ENCODE results near the gene IRF4.

Gene IRF4

GRCh38 chr6:347951-348859 lies 43.3 kb upstream of the IRF4 start:
- H3K4me3 ChIP-seq (ENCODE audit: low read length) = no peak overlapping the region
- H3K9ac ChIP-seq (ENCODE audit: low read length) = no peak overlapping the region
- H3K36me3 ChIP-seq (ENCODE audit: control insufficient read depth, insufficient read depth, low read length, severe bottlenecking) = peaks cover 27% of the 10 kb centered on the region
- no peak for DNase-seq (ENCODE audit: low read depth)
- no peaks in the 10 kb centered on the region for H3K9me3 ChIP-seq (ENCODE audit: control insufficient read depth, low read length)
- H3K4me1 ChIP-seq (ENCODE audit: control insufficient read depth, insufficient read depth, low read length) = peaks cover 16% of the 10 kb centered on the region
- H3K27me3 ChIP-seq (replicated peaks; ENCODE audit: control insufficient read depth, insufficient read depth, low read length) = no peaks in the 10 kb centered on the region

GRCh38 chr6:348860-349396 lies 42.6 kb upstream of the IRF4 start:
- Histone ChIP-seq H3K4me1 (ENCODE audit: control insufficient read depth, insufficient read depth, low read length) (peaks cover 16% of the 10 kb centered on the region), H3K9me3 (ENCODE audit: control insufficient read depth, low read length) (no peaks in the 10 kb centered on the region), H3K9ac (ENCODE audit: low read length) (no peak overlapping the region), H3K27me3 (replicated peaks; ENCODE audit: control insufficient read depth, insufficient read depth, low read length) (no peaks in the 10 kb centered on the region), H3K4me3 (ENCODE audit: low read length) (no peak overlapping the region), H3K36me3 (ENCODE audit: control insufficient read depth, insufficient read depth, low read length, severe bottlenecking) (peaks cover 27% of the 10 kb centered on the region)
- DNase-seq (ENCODE audit: low read depth) = no peak

- Histone ChIP-seq H3K27me3 (replicated peaks; ENCODE audit: control insufficient read depth, insufficient read depth, low read length) (no peaks in the 10 kb centered on the region), H3K4me3 (ENCODE audit: low read length) (no peak overlapping the region), H3K36me3 (ENCODE audit: control insufficient read depth, insufficient read depth, low read length, severe bottlenecking) (peaks cover 27% of the 10 kb centered on the region), H3K9me3 (ENCODE audit: control insufficient read depth, low read length) (no peaks in the 10 kb centered on the region), H3K4me1 (ENCODE audit: control insufficient read depth, insufficient read depth, low read length) (peaks cover 16% of the 10 kb centered on the region), H3K9ac (ENCODE audit: low read length) (no peak overlapping the region)
- no peak for DNase-seq (ENCODE audit: low read depth)
These were observed 42.0 kb upstream of the IRF4 start for GRCh38 chr6:349491-349921.

GRCh38 chr6:350371-350770 lies 41.2 kb upstream of the IRF4 start:
- Histone ChIP-seq H3K9ac (ENCODE audit: low read length) (no peak overlapping the region), H3K4me1 (ENCODE audit: control insufficient read depth, insufficient read depth, low read length) (peaks cover 12% of the 10 kb centered on the region), H3K27me3 (replicated peaks; ENCODE audit: control insufficient read depth, insufficient read depth, low read length) (no peaks in the 10 kb centered on the region), H3K4me3 (ENCODE audit: low read length) (no peak overlapping the region), H3K36me3 (ENCODE audit: control insufficient read depth, insufficient read depth, low read length, severe bottlenecking) (peaks cover 27% of the 10 kb centered on the region), H3K9me3 (ENCODE audit: control insufficient read depth, low read length) (no peaks in the 10 kb centered on the region)
- no peak for DNase-seq (ENCODE audit: low read depth)

- Histone ChIP-seq H3K4me3 (ENCODE audit: low read length) (no peak overlapping the region), H3K36me3 (ENCODE audit: control insufficient read depth, insufficient read depth, low read length, severe bottlenecking) (peaks cover 27% of the 10 kb centered on the region), H3K27me3 (replicated peaks; ENCODE audit: control insufficient read depth, insufficient read depth, low read length) (no peaks in the 10 kb centered on the region), H3K9me3 (ENCODE audit: control insufficient read depth, low read length) (no peaks in the 10 kb centered on the region), H3K9ac (ENCODE audit: low read length) (no peak overlapping the region), H3K4me1 (ENCODE audit: control insufficient read depth, insufficient read depth, low read length) (peaks cover 5% of the 10 kb centered on the region)
- DNase-seq (ENCODE audit: low read depth) = no peak
These were observed 40.3 kb upstream of the IRF4 start for GRCh38 chr6:351011-351866.

GRCh38 chr6:351867-352289 lies 39.7 kb upstream of the IRF4 start:
- DNase-seq (ENCODE audit: low read depth) = no peak
- Histone ChIP-seq H3K27me3 (replicated peaks; ENCODE audit: control insufficient read depth, insufficient read depth, low read length) (no peaks in the 10 kb centered on the region), H3K9ac (ENCODE audit: low read length) (no peak overlapping the region), H3K4me3 (ENCODE audit: low read length) (no peak overlapping the region), H3K36me3 (ENCODE audit: control insufficient read depth, insufficient read depth, low read length, severe bottlenecking) (peaks cover 27% of the 10 kb centered on the region), H3K9me3 (ENCODE audit: control insufficient read depth, low read length) (no peaks in the 10 kb centered on the region), H3K4me1 (ENCODE audit: control insufficient read depth, insufficient read depth, low read length) (no peaks in the 10 kb centered on the region)

- no peaks in the 10 kb centered on the region for H3K9me3 ChIP-seq (ENCODE audit: control insufficient read depth, low read length)
- H3K27me3 ChIP-seq (replicated peaks; ENCODE audit: control insufficient read depth, insufficient read depth, low read length) = no peaks in the 10 kb centered on the region
These were observed 39.1 kb upstream of the IRF4 start for GRCh38 chr6:352474-352873.

GRCh38 chr6:352896-353470 lies 38.6 kb upstream of the IRF4 start:
- peaks cover 3% of the 10 kb centered on the region for H3K27me3 ChIP-seq (replicated peaks; ENCODE audit: control insufficient read depth, insufficient read depth, low read length)
- H3K9me3 ChIP-seq (ENCODE audit: control insufficient read depth, low read length) = no peaks in the 10 kb centered on the region
- H3K4me3 ChIP-seq (ENCODE audit: low read length) = no peak overlapping the region
- H3K36me3 ChIP-seq (ENCODE audit: control insufficient read depth, insufficient read depth, low read length, severe bottlenecking) = peaks cover 25% of the 10 kb centered on the region
- no peaks in the 10 kb centered on the region for H3K4me1 ChIP-seq (ENCODE audit: control insufficient read depth, insufficient read depth, low read length)
- DNase-seq (ENCODE audit: low read depth) = no peak
- H3K9ac ChIP-seq (ENCODE audit: low read length) = no peak overlapping the region

More at GRCh38 chr6:352474-352873, 39.1 kb upstream of the IRF4 start:
- no peaks in the 10 kb centered on the region for H3K4me1 ChIP-seq (ENCODE audit: control insufficient read depth, insufficient read depth, low read length)
- H3K4me3 ChIP-seq (ENCODE audit: low read length) = no peak overlapping the region
- no peak overlapping the region for H3K9ac ChIP-seq (ENCODE audit: low read length)
- H3K36me3 ChIP-seq (ENCODE audit: control insufficient read depth, insufficient read depth, low read length, severe bottlenecking) = peaks cover 27% of the 10 kb centered on the region
- DNase-seq (ENCODE audit: low read depth) = no peak

GRCh38 chr6:353642-354614 lies 37.6 kb upstream of the IRF4 start:
- no peak for DNase-seq (ENCODE audit: low read depth)
- no peaks in the 10 kb centered on the region for H3K4me1 ChIP-seq (ENCODE audit: control insufficient read depth, insufficient read depth, low read length)
- H3K4me3 ChIP-seq (ENCODE audit: low read length) = no peak overlapping the region
- H3K9me3 ChIP-seq (ENCODE audit: control insufficient read depth, low read length) = no peaks in the 10 kb centered on the region
- H3K36me3 ChIP-seq (ENCODE audit: control insufficient read depth, insufficient read depth, low read length, severe bottlenecking) = peaks cover 15% of the 10 kb centered on the region
- H3K9ac ChIP-seq (ENCODE audit: low read length) = no peak overlapping the region
- H3K27me3 ChIP-seq (replicated peaks; ENCODE audit: control insufficient read depth, insufficient read depth, low read length) = peaks cover 6% of the 10 kb centered on the region

GRCh38 chr6:354631-355280 lies 36.8 kb upstream of the IRF4 start:
- no peak for DNase-seq (ENCODE audit: low read depth)
- no peak overlapping the region for H3K4me3 ChIP-seq (ENCODE audit: low read length)
- H3K27me3 ChIP-seq (replicated peaks; ENCODE audit: control insufficient read depth, insufficient read depth, low read length) = peaks cover 6% of the 10 kb centered on the region
- H3K4me1 ChIP-seq (ENCODE audit: control insufficient read depth, insufficient read depth, low read length) = no peaks in the 10 kb centered on the region
- peaks cover 7% of the 10 kb centered on the region for H3K36me3 ChIP-seq (ENCODE audit: control insufficient read depth, insufficient read depth, low read length, severe bottlenecking)
- no peaks in the 10 kb centered on the region for H3K9me3 ChIP-seq (ENCODE audit: control insufficient read depth, low read length)
- H3K9ac ChIP-seq (ENCODE audit: low read length) = no peak overlapping the region

All from adipocyte (in vitro differentiated cells).